Astrocyte (in vitro differentiated cells and primary cell): ENCODE results near the gene FBXO47. TPM values are rescaled to one million over a fixed set of nuclear protein-coding genes. Genes with fewer than 3 reads are reported as not detected.

Source experiments
- DNase-seq: peaks from one replicate; pipeline ENCODE4 v3.0.0-alpha.2; 2010; ENCODE audit warnings: low read depth
- FAIRE-seq: peaks from 2 replicates; lab custom pipeline; 2011; peaks lifted over from hg19 to GRCh38; lab: Jason Lieb, UNC
- H2AFZ ChIP-seq: 2 replicates; pipeline ENCODE4 v1.6.0; 2012; ENCODE audit warnings: low read depth, low read length, inconsistent platforms
- H3K27ac ChIP-seq: 2 replicates; pipeline ENCODE4 v1.5.1; 2011; ENCODE audit warnings: low read depth, low read length, inconsistent platforms
- H3K27me3 ChIP-seq: 2 replicates; pipeline ENCODE4 v1.6.0; 2011; ENCODE audit warnings: low read length, inconsistent platforms; ENCODE audit not compliant: insufficient read depth
- H3K36me3 ChIP-seq: 2 replicates; pipeline ENCODE4 v1.5.1; 2011; ENCODE audit warnings: low read length, inconsistent platforms; ENCODE audit not compliant: insufficient read depth
- H3K4me1 ChIP-seq: 2 replicates; pipeline ENCODE4 v1.5.1; 2011; ENCODE audit warnings: low read length, inconsistent platforms; ENCODE audit not compliant: insufficient read depth
- H3K4me2 ChIP-seq: 2 replicates; pipeline ENCODE4 v1.6.0; 2012; ENCODE audit warnings: low read length, inconsistent platforms
- H3K4me3 ChIP-seq: 2 replicates; pipeline ENCODE4 v1.5.1; 2011; ENCODE audit warnings: low read depth, mild to moderate bottlenecking, low read length, inconsistent platforms; ENCODE audit not compliant: insufficient read depth
- H3K79me2 ChIP-seq: 2 replicates; pipeline ENCODE4 v1.6.0; 2012; ENCODE audit warnings: mild to moderate bottlenecking, low read length, inconsistent platforms; ENCODE audit not compliant: insufficient read depth
- H3K9ac ChIP-seq: 2 replicates; pipeline ENCODE4 v1.6.0; 2012; ENCODE audit warnings: mild to moderate bottlenecking, low read length, inconsistent platforms
- H3K9me3 ChIP-seq: 2 replicates; pipeline ENCODE4 v1.5.1; 2012; ENCODE audit warnings: low read depth, mild to moderate bottlenecking, low read length, inconsistent platforms; ENCODE audit not compliant: insufficient read depth
- H4K20me1 ChIP-seq: 2 replicates; pipeline ENCODE4 v1.6.0; 2012; ENCODE audit warnings: low read length, inconsistent platforms; ENCODE audit not compliant: insufficient read depth
- H3K27ac Mint-ChIP-seq: one replicate; pipeline ENCODE4 v1.8.0; 2021; ENCODE audit warnings: mild to moderate bottlenecking, mixed read lengths; ENCODE audit not compliant: unreplicated experiment
- H3K27me3 Mint-ChIP-seq: one replicate; pipeline ENCODE4 v1.8.0; 2021; ENCODE audit warnings: low read depth, mixed read lengths; ENCODE audit not compliant: unreplicated experiment
- H3K36me3 Mint-ChIP-seq: one replicate; pipeline ENCODE4 v1.8.0; 2021; ENCODE audit warnings: low read depth, mixed read lengths; ENCODE audit not compliant: unreplicated experiment
- H3K4me1 Mint-ChIP-seq: one replicate; pipeline ENCODE4 v1.8.0; 2021; ENCODE audit warnings: low read depth, mixed read lengths; ENCODE audit not compliant: unreplicated experiment
- H3K4me3 Mint-ChIP-seq: one replicate; pipeline ENCODE4 v1.8.0; 2021; ENCODE audit warnings: mild to moderate bottlenecking, moderate library complexity, mixed read lengths; ENCODE audit not compliant: unreplicated experiment
- H3K9me3 Mint-ChIP-seq: one replicate; pipeline ENCODE4 v1.8.0; 2021; ENCODE audit warnings: mild to moderate bottlenecking, mixed read lengths; ENCODE audit not compliant: unreplicated experiment
- EZH2 ChIP-seq: IDR thresholded peaks from 2 replicates; pipeline ENCODE4 v1.6.1; 2012; ENCODE audit warnings: mild to moderate bottlenecking, low read length, inconsistent platforms; ENCODE audit not compliant: insufficient read depth
- total RNA-seq: library from RNA; stranded (reverse); gene quantifications from 2 replicates; pipeline ENCODE4 v1.2.1, GENCODE V29; 2021
- TF ChIP-seq, protein P1 (sequence below): IDR thresholded peaks from 2 replicates; pipeline ENCODE4 v1.5.1; 2011; ENCODE audit warnings: low read depth, mild to moderate bottlenecking, inconsistent platforms, low read length, moderate library complexity; ENCODE audit not compliant: insufficient read depth

FBXO47 gene
- total RNA-seq, 1 donor from 2014 or later: not detected

DNA sequence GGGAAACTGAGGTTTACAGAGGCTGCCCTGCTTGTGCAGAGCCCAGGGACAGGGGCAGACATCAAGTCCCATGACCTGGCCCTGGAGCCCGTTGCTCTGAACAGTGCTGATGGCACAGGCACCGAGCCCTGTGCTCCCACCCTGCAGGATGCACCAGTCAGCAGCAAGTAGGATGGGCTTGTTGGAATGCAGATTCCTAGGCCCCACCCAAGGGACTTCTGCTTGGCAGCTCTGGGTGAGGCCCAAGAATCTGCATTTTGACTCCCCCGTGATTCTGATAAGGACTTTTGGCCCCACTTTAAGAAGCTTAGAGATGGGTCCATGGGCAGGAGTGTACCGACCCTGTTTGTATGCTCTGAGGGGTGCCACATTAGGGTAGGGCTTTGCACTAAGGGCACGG is 74.1 kb downstream of the FBXO47 start:
- Histone ChIP-seq H3K9me3 (no peaks in the 10 kb centered on the region), H3K4me2 (no peak overlapping the region), H4K20me1 (peaks cover 95% of the 10 kb centered on the region), H3K27ac (no peak overlapping the region), H3K9ac (no peak overlapping the region), H2AFZ (no peak overlapping the region), H3K36me3 (peaks cover 46% of the 10 kb centered on the region), H3K4me3 (no peak overlapping the region), H3K79me2 (peaks cover 89% of the 10 kb centered on the region), H3K4me1 (peaks cover 24% of the 10 kb centered on the region), H3K27me3 (no peaks in the 10 kb centered on the region)
- Mint-ChIP-seq H3K4me3 (no peak overlapping the region), H3K9me3 (no peaks in the 10 kb centered on the region), H3K4me1 (peaks cover 40% of the 10 kb centered on the region), H3K27ac (no peak overlapping the region), H3K36me3 (peaks cover 7% of the 10 kb centered on the region), H3K27me3 (no peaks in the 10 kb centered on the region)
- no peak for DNase-seq
- FAIRE-seq: no peak
- TF ChIP-seq EZH2: no peak
- TF ChIP-seq, protein P1, sequence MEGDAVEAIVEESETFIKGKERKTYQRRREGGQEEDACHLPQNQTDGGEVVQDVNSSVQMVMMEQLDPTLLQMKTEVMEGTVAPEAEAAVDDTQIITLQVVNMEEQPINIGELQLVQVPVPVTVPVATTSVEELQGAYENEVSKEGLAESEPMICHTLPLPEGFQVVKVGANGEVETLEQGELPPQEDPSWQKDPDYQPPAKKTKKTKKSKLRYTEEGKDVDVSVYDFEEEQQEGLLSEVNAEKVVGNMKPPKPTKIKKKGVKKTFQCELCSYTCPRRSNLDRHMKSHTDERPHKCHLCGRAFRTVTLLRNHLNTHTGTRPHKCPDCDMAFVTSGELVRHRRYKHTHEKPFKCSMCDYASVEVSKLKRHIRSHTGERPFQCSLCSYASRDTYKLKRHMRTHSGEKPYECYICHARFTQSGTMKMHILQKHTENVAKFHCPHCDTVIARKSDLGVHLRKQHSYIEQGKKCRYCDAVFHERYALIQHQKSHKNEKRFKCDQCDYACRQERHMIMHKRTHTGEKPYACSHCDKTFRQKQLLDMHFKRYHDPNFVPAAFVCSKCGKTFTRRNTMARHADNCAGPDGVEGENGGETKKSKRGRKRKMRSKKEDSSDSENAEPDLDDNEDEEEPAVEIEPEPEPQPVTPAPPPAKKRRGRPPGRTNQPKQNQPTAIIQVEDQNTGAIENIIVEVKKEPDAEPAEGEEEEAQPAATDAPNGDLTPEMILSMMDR: no peak

DNA sequence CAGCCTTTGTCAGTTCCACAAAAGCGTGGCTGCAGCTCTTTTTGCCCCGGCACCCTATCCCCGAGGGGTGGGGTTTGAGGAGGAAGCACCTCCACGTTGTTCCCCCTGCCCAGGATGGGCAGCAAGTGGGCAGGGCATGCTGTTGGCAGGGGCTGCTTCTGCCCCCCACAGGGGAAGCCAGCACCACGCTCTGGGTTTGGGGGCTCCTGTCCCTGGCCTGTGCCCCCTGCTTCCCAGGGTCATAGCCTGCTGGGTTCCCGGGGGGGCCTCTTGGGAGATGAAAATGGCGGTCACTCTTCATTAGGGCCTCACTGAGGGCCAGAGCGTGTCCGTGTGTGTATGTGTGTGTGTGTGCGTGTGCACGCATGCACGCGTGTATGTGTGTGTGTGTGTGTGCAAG is 74.6 kb downstream of the FBXO47 start:
- TF ChIP-seq, protein P1: no peak
- TF ChIP-seq EZH2: no peak
- Histone ChIP-seq H3K36me3 (peaks cover 46% of the 10 kb centered on the region), H2AFZ (no peak overlapping the region), H3K4me2 (no peak overlapping the region), H3K27ac (no peak overlapping the region), H3K27me3 (no peaks in the 10 kb centered on the region), H3K9me3 (no peaks in the 10 kb centered on the region), H3K79me2 (peaks cover 90% of the 10 kb centered on the region), H3K4me3 (no peak overlapping the region), H3K4me1 (peaks cover 19% of the 10 kb centered on the region), H3K9ac (no peak overlapping the region), H4K20me1 (peaks cover 95% of the 10 kb centered on the region)
- FAIRE-seq (no peak), DNase-seq (no peak)
- Mint-ChIP-seq H3K9me3 (no peaks in the 10 kb centered on the region), H3K27me3 (no peaks in the 10 kb centered on the region), H3K36me3 (peaks cover 7% of the 10 kb centered on the region), H3K4me1 (peaks cover 35% of the 10 kb centered on the region), H3K4me3 (no peak overlapping the region), H3K27ac (no peak overlapping the region)

DNA sequence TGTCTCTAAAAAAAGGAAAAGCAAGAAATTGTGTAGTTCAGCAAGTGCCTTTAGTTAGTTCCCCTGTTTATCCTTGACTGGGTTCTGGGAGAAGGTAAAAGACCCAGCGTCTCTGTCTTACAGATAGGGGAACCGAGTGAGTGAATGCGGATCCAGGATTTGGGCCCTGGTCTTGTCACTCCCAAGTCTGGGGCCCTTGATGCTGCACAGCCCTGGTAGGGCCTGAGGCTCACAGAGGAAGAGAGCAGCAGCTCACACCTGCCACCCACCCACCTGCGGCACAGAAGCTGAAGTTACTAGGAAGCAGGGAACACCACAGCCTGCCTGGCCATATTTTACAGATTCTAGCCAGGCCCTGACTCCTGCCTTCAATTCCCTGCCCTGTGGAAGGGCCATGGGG is 75.1 kb downstream of the FBXO47 start:
- no peaks in the 10 kb centered on the region for H3K27me3 Mint-ChIP-seq
- H3K4me3 Mint-ChIP-seq: no peak overlapping the region
- Histone ChIP-seq H4K20me1 (peaks cover 95% of the 10 kb centered on the region), H3K4me3 (no peak overlapping the region), H3K9ac (no peak overlapping the region), H3K79me2 (peaks cover 90% of the 10 kb centered on the region), H3K36me3 (peaks cover 47% of the 10 kb centered on the region), H2AFZ (no peak overlapping the region), H3K4me1 (peaks cover 14% of the 10 kb centered on the region), H3K27ac (no peak overlapping the region), H3K4me2 (no peak overlapping the region), H3K27me3 (no peaks in the 10 kb centered on the region), H3K9me3 (no peaks in the 10 kb centered on the region)
- DNase-seq: no peak
- H3K9me3 Mint-ChIP-seq: no peaks in the 10 kb centered on the region
- H3K4me1 Mint-ChIP-seq: peaks cover 34% of the 10 kb centered on the region
- no peak for TF ChIP-seq EZH2
- TF ChIP-seq, protein P1: no peak
- no peak for FAIRE-seq
- H3K27ac Mint-ChIP-seq: no peak overlapping the region
- H3K36me3 Mint-ChIP-seq: peaks cover 7% of the 10 kb centered on the region
